SK-N-MC (cell line): ENCODE data around the gene PRPS1.

Experiments used
- DNase-seq: peaks from one replicate; pipeline ENCODE4 v3.0.0-alpha.2; 2011; ENCODE audit warnings: low read depth, low spot score
- H3K27ac ChIP-seq: fragments of 200-600 bp; sonication (generic); 2 replicates; pipeline ENCODE4 v1.5.1; 2016; ENCODE audit warnings: mixed run types
- H3K36me3 ChIP-seq: fragments of 200-600 bp; sonication (generic); 2 replicates; pipeline ENCODE4 v1.6.1; 2017; ENCODE audit warnings: antibody characterized with exemption, low read length, mixed read lengths; ENCODE audit not compliant: insufficient read depth
- H3K4me3 ChIP-seq: fragments of 200-600 bp; sonication (generic); 2 replicates; pipeline ENCODE4 v1.5.1; 2016
- H3K9ac ChIP-seq: fragments of 200-600 bp; sonication (generic); 2 replicates; pipeline ENCODE4 v1.8.0; 2017; ENCODE audit warnings: mixed run types, mixed read lengths; ENCODE audit not compliant: insufficient read length
- H3K9me3 ChIP-seq: fragments of 200-600 bp; sonication (generic); 2 replicates; pipeline ENCODE4 v1.6.1; 2017; ENCODE audit warnings: low read depth, mild to moderate bottlenecking, antibody characterized with exemption, low read length, moderate library complexity, mixed read lengths
- EZH2 ChIP-seq: fragments of 200-600 bp; sonication (generic); IDR thresholded peaks from one replicate; pipeline ENCODE4 v1.6.1; 2017; ENCODE audit warnings: antibody characterized with exemption
- FOXP2 ChIP-seq: optimal IDR thresholded peaks from 2 replicates; pipeline ENCODE3; 2011; ENCODE audit warnings: mild to moderate bottlenecking, moderate library complexity; ENCODE audit not compliant: insufficient read depth; ENCODE audit errors: extremely low read length, control extremely low read depth
- POLR2AphosphoS5 ChIP-seq: IDR thresholded peaks from 2 replicates; pipeline ENCODE4 v1.6.1; 2012; ENCODE audit warnings: mild to moderate bottlenecking, low read depth, low read length, borderline replicate concordance

The PRPS1 gene

GRCh38 chrX:107700317-107700774 is 72.0 kb downstream of the PRPS1 start:
- H3K9ac ChIP-seq, result no peak overlapping the region
- no peak overlapping the region for H3K4me3 ChIP-seq
- no peaks in the 10 kb centered on the region for H3K9me3 ChIP-seq
- H3K27ac ChIP-seq, result no peak overlapping the region
- no peaks in the 10 kb centered on the region for H3K36me3 ChIP-seq
- no peak for DNase-seq
- TF ChIP-seq EZH2 (no peak), POLR2AphosphoS5 (no peak), FOXP2 (no peak)
